Vagina (tissue), 2 donors: ENCODE data around the gene XPC. TPM values are rescaled to one million over a fixed set of nuclear protein-coding genes. Genes with fewer than 3 reads are reported as not detected.

Source experiments
- DNase-seq, 2 donors: peaks; one replicate each; pipeline ENCODE4 v3.0.0-alpha.2; 2017; ENCODE audit errors: extremely low spot score in 2 of 2
- H3K27ac ChIP-seq: fragments of 200-600 bp; sonication (generic); one replicate; pipeline ENCODE4 v1.5.1; 2019
- H3K27me3 ChIP-seq: fragments of 200-600 bp; sonication (generic); one replicate; pipeline ENCODE4 v1.5.1; 2019
- H3K36me3 ChIP-seq, 2 donors: fragments of 200-600 bp; sonication (generic); one replicate each; pipeline ENCODE4 v1.5.1; 2017 to 2019
- H3K4me1 ChIP-seq: fragments of 200-600 bp; sonication (generic); one replicate; pipeline ENCODE4 v1.5.1; 2019
- H3K4me3 ChIP-seq, 2 donors: fragments of 200-600 bp; sonication (generic); 1 replicate in 1 of 2; 2 replicates in 1 of 2; pipeline ENCODE4 v1.5.1; 2016 to 2019
- H3K9me3 ChIP-seq: fragments of 200-600 bp; sonication (generic); one replicate; pipeline ENCODE4 v1.5.1; 2019
- POLR2A ChIP-seq, 2 donors: fragments of 450-650 bp; IDR thresholded peaks; one replicate each; pipeline ENCODE4 v1.6.1; 2017; ENCODE audit warnings: antibody characterized with exemption in 2 of 2, mild to moderate bottlenecking in 2 of 2, moderate library complexity in 2 of 2
- POLR2AphosphoS5 ChIP-seq, 2 donors: sonication (generic); formaldehyde crosslinking; IDR thresholded peaks; one replicate each; pipeline ENCODE4 v1.9.0; 2017; ENCODE audit warnings: antibody characterized with exemption in 2 of 2, mild to moderate bottlenecking in 2 of 2, low read depth in 1 of 2; ENCODE audit not compliant: insufficient read depth in 1 of 2
- intact Hi-C: fragments of 100-400 bp; cut with DNase I; formaldehyde crosslinking; loops from one replicate; pipeline ENCODE4 v1.15.1; 2023
- total RNA-seq: library from RNA; depleted of rRNA; stranded (reverse); fragments of >200 nt; gene quantifications from one replicate; pipeline ENCODE4 v1.2.3, GENCODE V29; 2016
- TF ChIP-seq, protein P1 (sequence below), 3 experiments: fragments of 450-650 bp in 2 of 3; fragments of 200-600 bp in 1 of 3; sonication (generic) in 1 of 3; IDR thresholded peaks; one replicate each; pipeline ENCODE4 v1.5.1; 2017 to 2019; ENCODE audit warnings: antibody characterized with exemption in 3 of 3, mild to moderate bottlenecking in 2 of 3, moderate library complexity in 2 of 3

XPC gene
- total RNA-seq, 1 donor from 2014 or later: 33.6 TPM

DNA sequence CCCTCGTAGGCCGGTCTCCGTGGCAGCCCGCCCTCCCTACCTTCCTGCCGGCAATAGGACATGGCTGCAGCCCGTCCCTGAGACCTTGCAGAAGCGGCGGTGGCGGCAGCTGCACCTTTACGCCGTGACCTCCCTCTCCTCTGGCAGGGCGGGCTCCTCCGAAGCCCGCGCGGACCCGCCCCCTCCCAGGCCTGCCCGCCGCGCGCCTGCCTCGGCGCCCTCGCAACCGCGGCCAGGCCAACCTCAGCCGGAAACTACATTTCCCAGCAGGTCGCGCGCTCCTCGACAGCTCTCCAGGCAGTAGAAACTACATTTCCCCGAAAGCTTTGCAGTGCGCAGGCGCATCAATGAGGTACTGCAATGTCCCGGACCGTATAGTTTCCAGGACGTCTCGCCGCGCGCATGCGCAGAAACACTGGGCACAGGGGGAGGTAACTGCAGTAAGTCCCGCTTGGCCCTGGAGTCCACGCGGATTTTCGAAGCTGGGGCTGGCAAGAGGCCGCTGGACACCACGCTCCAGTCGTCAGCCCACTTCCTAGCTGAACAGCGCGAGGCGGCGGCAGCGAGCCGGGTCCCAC lies 53.7 kb downstream of the XPC start, which contains the start of the genes CHCHD4 and TMEM43:
CHCHD4 (minus strand) TSS at position 256 of the 578 bp plus-strand sequence; CDS start at position 62, 194 bp downstream.
TMEM43 (plus strand) TSS at position 438 of the 578 bp plus-strand sequence. CDS start 142 bp downstream, outside the sequence.
- H3K4me1 ChIP-seq: peaks cover 43% of the 10 kb centered on the region
- peak; percentile 99 for DNase-seq
- intact Hi-C loops: loop anchor here (1.0 to 5.0 kb wide), 2 partner anchors 20 to 58 kb away; no protein-coding TSS in a partner anchor
- no peaks in the 10 kb centered on the region for H3K27me3 ChIP-seq
- H3K4me3 ChIP-seq: peak within 1 kb of the TSS; percentile 71 to 95
- H3K36me3 ChIP-seq: peaks cover 0 to 5% of the 10 kb centered on the region in 2 donors
- peak within 1 kb of the TSS; percentile 94 for H3K27ac ChIP-seq
- H3K9me3 ChIP-seq: no peaks in the 10 kb centered on the region
- TF ChIP-seq POLR2A (IDR thresholded peaks at IDR 0.05): peak in 1 of 2 donors; percentile 27
- TF ChIP-seq, protein P1, sequence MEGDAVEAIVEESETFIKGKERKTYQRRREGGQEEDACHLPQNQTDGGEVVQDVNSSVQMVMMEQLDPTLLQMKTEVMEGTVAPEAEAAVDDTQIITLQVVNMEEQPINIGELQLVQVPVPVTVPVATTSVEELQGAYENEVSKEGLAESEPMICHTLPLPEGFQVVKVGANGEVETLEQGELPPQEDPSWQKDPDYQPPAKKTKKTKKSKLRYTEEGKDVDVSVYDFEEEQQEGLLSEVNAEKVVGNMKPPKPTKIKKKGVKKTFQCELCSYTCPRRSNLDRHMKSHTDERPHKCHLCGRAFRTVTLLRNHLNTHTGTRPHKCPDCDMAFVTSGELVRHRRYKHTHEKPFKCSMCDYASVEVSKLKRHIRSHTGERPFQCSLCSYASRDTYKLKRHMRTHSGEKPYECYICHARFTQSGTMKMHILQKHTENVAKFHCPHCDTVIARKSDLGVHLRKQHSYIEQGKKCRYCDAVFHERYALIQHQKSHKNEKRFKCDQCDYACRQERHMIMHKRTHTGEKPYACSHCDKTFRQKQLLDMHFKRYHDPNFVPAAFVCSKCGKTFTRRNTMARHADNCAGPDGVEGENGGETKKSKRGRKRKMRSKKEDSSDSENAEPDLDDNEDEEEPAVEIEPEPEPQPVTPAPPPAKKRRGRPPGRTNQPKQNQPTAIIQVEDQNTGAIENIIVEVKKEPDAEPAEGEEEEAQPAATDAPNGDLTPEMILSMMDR (IDR thresholded peaks at IDR 0.05): peak in 1 of 3 experiments; percentile 16
- TF ChIP-seq POLR2AphosphoS5 (IDR thresholded peaks at IDR 0.05; ENCODE audit: insufficient read depth in 1 of 2, low read depth in 1 of 2): peak; percentile 92 to 96

DNA sequence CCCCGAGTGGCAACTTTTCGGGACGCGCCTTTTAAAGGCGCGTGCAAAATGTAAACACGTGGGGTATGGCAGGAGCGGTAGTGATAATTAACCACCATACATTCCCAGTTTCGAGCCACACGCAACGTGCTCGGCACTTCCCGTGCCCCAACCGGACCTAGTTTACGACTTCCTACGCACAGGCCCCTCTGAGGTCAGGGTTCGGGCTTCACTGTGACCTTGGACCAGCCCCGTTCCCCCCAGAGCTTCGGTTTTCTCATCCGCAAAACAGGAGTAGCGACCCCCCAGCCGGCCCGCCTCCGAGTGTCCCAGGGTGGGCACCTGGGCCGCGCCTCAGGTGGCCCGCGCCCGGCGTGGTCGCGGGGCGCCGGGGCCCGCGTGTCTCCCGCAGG lies 54.2 kb downstream of the XPC start:
- H3K36me3 ChIP-seq: no peaks in the 10 kb centered on the region
- H3K4me1 ChIP-seq: peaks cover 46% of the 10 kb centered on the region
- intact Hi-C loops: no loop called here
- H3K27ac ChIP-seq: peak overlapping the region; percentile 94
- TF ChIP-seq POLR2AphosphoS5 (IDR thresholded peaks at IDR 0.05; ENCODE audit: insufficient read depth in 1 of 2, low read depth in 1 of 2) (no peak), POLR2A (IDR thresholded peaks at IDR 0.05) (no peak)
- TF ChIP-seq, protein P1 (IDR thresholded peaks at IDR 0.05): no peak
- no peaks in the 10 kb centered on the region for H3K27me3 ChIP-seq
- no peaks in the 10 kb centered on the region for H3K9me3 ChIP-seq
- peak in 1 of 2 donors; percentile 46 for DNase-seq
- peak overlapping the region; percentile 71 to 95 for H3K4me3 ChIP-seq

- peaks cover 48% of the 10 kb centered on the region for H3K4me1 ChIP-seq
- intact Hi-C loops: no loop called here
- H3K4me3 ChIP-seq: peak overlapping the region; percentile 71 to 95
- no peaks in the 10 kb centered on the region for H3K36me3 ChIP-seq
- TF ChIP-seq, protein P1 (IDR thresholded peaks at IDR 0.05): no peak
- no peak for TF ChIP-seq POLR2A (IDR thresholded peaks at IDR 0.05)
- TF ChIP-seq POLR2AphosphoS5 (IDR thresholded peaks at IDR 0.05; ENCODE audit: insufficient read depth in 1 of 2, low read depth in 1 of 2): no peak
- H3K27me3 ChIP-seq: no peaks in the 10 kb centered on the region
- H3K9me3 ChIP-seq: no peaks in the 10 kb centered on the region
- peak; percentile 46 to 87 for DNase-seq
- H3K27ac ChIP-seq: peak overlapping the region; percentile 94
Observed at GRCh38 chr3:14123308-14124222, 54.8 kb downstream of the XPC start.

DNA sequence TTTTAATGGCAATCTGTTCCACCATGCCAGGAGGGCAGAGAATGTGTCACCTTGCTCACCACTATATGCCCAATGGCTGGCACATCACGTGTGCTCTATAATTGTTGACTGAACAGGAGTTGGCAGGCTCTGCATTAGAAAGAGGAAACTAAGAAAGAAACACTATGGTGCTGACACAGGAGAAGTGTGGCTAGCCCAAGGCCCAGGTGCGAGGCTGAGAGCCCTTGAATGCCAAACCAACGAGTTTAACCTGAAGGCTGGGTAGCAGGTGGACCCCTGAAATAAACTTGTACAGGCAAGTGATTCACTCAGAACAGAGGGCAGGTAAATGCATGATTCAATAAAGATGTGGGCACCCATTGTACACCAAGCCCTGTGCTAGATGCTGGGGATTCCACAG lies 56.1 kb downstream of the XPC start:
- Histone ChIP-seq H3K4me3 (no peak overlapping the region), H3K36me3 (no peaks in the 10 kb centered on the region), H3K27me3 (no peaks in the 10 kb centered on the region), H3K9me3 (no peaks in the 10 kb centered on the region), H3K4me1 (peaks cover 50% of the 10 kb centered on the region), H3K27ac (no peak overlapping the region)
- intact Hi-C loops: no loop called here
- DNase-seq: peak in 1 of 2 donors; percentile 81
- no peak for TF ChIP-seq POLR2A (IDR thresholded peaks at IDR 0.05)
- TF ChIP-seq, protein P1 (IDR thresholded peaks at IDR 0.05): no peak
- TF ChIP-seq POLR2AphosphoS5 (IDR thresholded peaks at IDR 0.05; ENCODE audit: insufficient read depth in 1 of 2, low read depth in 1 of 2): no peak
